Glutamatergic neuron (in vitro differentiated cells): ENCODE data around the gene ARHGDIA. TPM values are rescaled to one million over a fixed set of nuclear protein-coding genes. Genes with fewer than 3 reads are reported as not detected.

ENCODE experiments used
- DNase-seq: peaks from one replicate; pipeline ENCODE4 v3.0.0; 2022
- H3K27ac Mint-ChIP-seq: one replicate; pipeline ENCODE4 v1.8.0; 2020; ENCODE audit warnings: mild to moderate bottlenecking, mixed read lengths, inconsistent platforms; ENCODE audit not compliant: unreplicated experiment
- H3K27me3 Mint-ChIP-seq: one replicate; pipeline ENCODE4 v1.8.0; 2020; ENCODE audit warnings: mild to moderate bottlenecking, moderate library complexity, mixed read lengths, inconsistent platforms; ENCODE audit not compliant: unreplicated experiment
- H3K36me3 Mint-ChIP-seq: one replicate; pipeline ENCODE4 v1.8.0; 2020; ENCODE audit warnings: mild to moderate bottlenecking, mixed read lengths, inconsistent platforms; ENCODE audit not compliant: unreplicated experiment
- H3K4me1 Mint-ChIP-seq: one replicate; pipeline ENCODE4 v1.8.0; 2020; ENCODE audit warnings: mild to moderate bottlenecking, low read depth, mixed read lengths, inconsistent platforms; ENCODE audit not compliant: unreplicated experiment
- H3K4me3 Mint-ChIP-seq: one replicate; pipeline ENCODE4 v1.8.0; 2020; ENCODE audit warnings: mild to moderate bottlenecking, mixed read lengths, inconsistent platforms; ENCODE audit not compliant: unreplicated experiment
- H3K9me3 Mint-ChIP-seq: one replicate; pipeline ENCODE4 v1.8.0; 2020; ENCODE audit warnings: mild to moderate bottlenecking, moderate library complexity, mixed read lengths, inconsistent platforms; ENCODE audit not compliant: unreplicated experiment
- CTCF ChIP-seq: fragments of 200-600 bp; sonication (generic); IDR thresholded peaks from one replicate; pipeline ENCODE4 v1.5.0; 2021; ENCODE audit not compliant: partially characterized antibody, unreplicated experiment
- total RNA-seq: library from RNA; stranded (reverse); fragmentation: NEBNext Ultra II Directional; extraction: Animal tissue kit (Norgen Biotek cat#: 25700); gene quantifications from one replicate; pipeline ENCODE4 v1.2.1, GENCODE V29; 2021; ENCODE audit not compliant: unreplicated experiment

ARHGDIA gene
- total RNA-seq, 1 donor from 2014 or later: 432 TPM

DNA sequence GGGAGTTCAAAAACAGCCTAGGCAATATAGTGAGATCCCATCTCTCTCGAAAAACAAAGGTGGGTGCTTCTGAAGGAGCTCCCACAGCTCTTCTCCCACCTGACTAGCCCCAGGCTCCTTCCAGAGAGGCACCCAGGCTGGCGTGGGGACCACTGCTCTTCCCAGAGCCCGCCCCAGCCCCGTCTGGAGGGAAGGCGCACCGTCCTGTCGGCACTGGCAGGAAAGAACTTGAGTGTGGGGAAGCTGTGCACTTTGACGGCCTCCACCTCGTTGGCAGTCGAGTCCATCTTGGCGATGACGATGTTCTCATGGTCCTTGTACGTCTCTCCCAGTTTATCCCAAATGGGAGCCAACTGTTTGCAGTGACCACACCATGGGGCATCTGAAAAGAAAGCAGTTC lies 25.8 kb downstream of the ARHGDIA start:
- H3K27me3 Mint-ChIP-seq: peaks cover 5% of the 10 kb centered on the region
- H3K27ac Mint-ChIP-seq: no peak overlapping the region
- H3K4me1 Mint-ChIP-seq: no peaks in the 10 kb centered on the region
- H3K4me3 Mint-ChIP-seq: no peak overlapping the region
- no peak for DNase-seq
- H3K36me3 Mint-ChIP-seq: no peaks in the 10 kb centered on the region
- no peak for TF ChIP-seq CTCF
- no peaks in the 10 kb centered on the region for H3K9me3 Mint-ChIP-seq

GRCh38 chr17:81844887-81845286 lies 26.2 kb downstream of the ARHGDIA start:
- DNase-seq: no peak
- no peaks in the 10 kb centered on the region for H3K36me3 Mint-ChIP-seq
- H3K4me3 Mint-ChIP-seq: no peak overlapping the region
- no peaks in the 10 kb centered on the region for H3K9me3 Mint-ChIP-seq
- H3K27ac Mint-ChIP-seq: no peak overlapping the region
- peaks cover 5% of the 10 kb centered on the region for H3K27me3 Mint-ChIP-seq
- H3K4me1 Mint-ChIP-seq: no peaks in the 10 kb centered on the region
- no peak for TF ChIP-seq CTCF

GRCh38 chr17:81844327-81844851 lies 26.7 kb downstream of the ARHGDIA start:
- DNase-seq: no peak
- Mint-ChIP-seq H3K9me3 (no peaks in the 10 kb centered on the region), H3K4me1 (no peaks in the 10 kb centered on the region), H3K27ac (no peak overlapping the region), H3K27me3 (peaks cover 5% of the 10 kb centered on the region), H3K36me3 (no peaks in the 10 kb centered on the region), H3K4me3 (no peak overlapping the region)
- TF ChIP-seq CTCF: no peak

DNA sequence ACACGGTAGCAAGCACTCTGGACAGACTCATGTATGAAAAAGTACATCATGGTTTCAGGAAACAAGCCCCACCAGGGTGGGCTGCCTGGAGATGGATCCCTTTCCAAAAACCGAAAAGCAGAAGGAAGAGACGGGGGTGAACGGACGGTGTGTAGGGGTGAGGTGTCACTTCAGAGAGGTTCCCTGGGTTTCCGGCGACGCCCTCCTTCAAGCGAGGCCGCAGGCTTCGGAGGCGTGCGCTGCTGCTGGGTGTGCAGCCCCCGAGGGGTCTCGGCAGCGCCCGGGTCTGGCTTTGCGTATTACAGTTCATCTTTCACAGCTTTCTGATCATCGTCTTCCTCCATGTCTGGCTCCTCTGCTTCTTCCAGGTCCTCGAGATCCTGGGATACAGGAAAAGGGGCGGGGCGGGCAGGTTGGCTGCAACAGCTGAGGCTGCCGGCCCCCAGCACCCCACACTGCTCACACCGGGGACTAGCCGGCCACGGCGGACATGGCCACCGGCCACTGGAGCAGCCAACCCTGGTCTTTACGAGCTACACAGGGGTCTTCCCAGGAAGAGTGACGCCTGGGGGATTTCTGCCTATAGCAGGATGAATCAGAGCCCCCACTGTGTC lies 27.3 kb downstream of the ARHGDIA start:
- no peak overlapping the region for H3K27ac Mint-ChIP-seq
- no peak overlapping the region for H3K4me3 Mint-ChIP-seq
- no peak for DNase-seq
- H3K36me3 Mint-ChIP-seq: no peaks in the 10 kb centered on the region
- no peak for TF ChIP-seq CTCF
- H3K9me3 Mint-ChIP-seq: no peaks in the 10 kb centered on the region
- H3K27me3 Mint-ChIP-seq: peaks cover 5% of the 10 kb centered on the region
- no peaks in the 10 kb centered on the region for H3K4me1 Mint-ChIP-seq

- TF ChIP-seq CTCF: no peak
- Mint-ChIP-seq H3K27me3 (peaks cover 3% of the 10 kb centered on the region), H3K4me3 (no peak overlapping the region), H3K9me3 (no peaks in the 10 kb centered on the region), H3K4me1 (no peaks in the 10 kb centered on the region), H3K36me3 (no peaks in the 10 kb centered on the region), H3K27ac (no peak overlapping the region)
- DNase-seq: no peak
Measured at GRCh38 chr17:81842725-81843504, 28.2 kb downstream of the ARHGDIA start.
